WTC11 (cell line): Measurements from ENCODE around the gene ST6GALNAC2. TPM values are rescaled to one million over a fixed set of nuclear protein-coding genes. Genes with fewer than 3 reads are reported as not detected.

ENCODE experiments used
- ATAC-seq: fragments of 200-7000 bp; cut with Tn5 transposase; 2 replicates; pipeline ENCODE4 v1.10.0; 2021; ENCODE audit warnings: mild to moderate bottlenecking, moderate library complexity
- CTCF ChIA-PET: fragments of 300-600 bp; sonication (Branson Sonifier 250); formaldehyde crosslinking; loops from one replicate; lab custom pipeline; 2021; ENCODE audit warnings: antibody characterized with exemption; lab: Charles Lee
- POLR2A ChIA-PET: fragments of 350-600 bp; sonication (Branson Sonifier 250); formaldehyde crosslinking; loops from one replicate; lab custom pipeline; 2021; ENCODE audit warnings: antibody characterized with exemption; lab: Charles Lee
- DNase-seq: peaks from one replicate; pipeline ENCODE4 v3.0.0; 2021; ENCODE audit warnings: low spot score
- H3K27ac Mint-ChIP-seq: 2 replicates; pipeline ENCODE4 v1.8.0; 2021; ENCODE audit warnings: mixed read lengths
- H3K27me3 Mint-ChIP-seq: 2 replicates; pipeline ENCODE4 v1.8.0; 2021; ENCODE audit warnings: low read depth, mild to moderate bottlenecking, moderate library complexity, mixed read lengths
- H3K36me3 Mint-ChIP-seq: 2 replicates; pipeline ENCODE4 v1.8.0; 2021; ENCODE audit warnings: mixed read lengths
- H3K4me1 Mint-ChIP-seq: 2 replicates; pipeline ENCODE4 v1.8.0; 2022; ENCODE audit warnings: mixed read lengths
- H3K4me3 Mint-ChIP-seq: 2 replicates; pipeline ENCODE4 v1.8.0; 2021; ENCODE audit warnings: mild to moderate bottlenecking, moderate library complexity, mixed read lengths
- H3K9me3 Mint-ChIP-seq: 2 replicates; pipeline ENCODE4 v1.8.0; 2021; ENCODE audit warnings: mixed read lengths
- CREM ChIP-seq: sonication (generic); formaldehyde crosslinking; IDR thresholded peaks from 2 replicates; pipeline ENCODE4 v1.8.1; 2022; ENCODE audit warnings: mild to moderate bottlenecking, missing genetic modification reagents, moderate library complexity
- FOXJ3 ChIP-seq: sonication (generic); formaldehyde crosslinking; IDR thresholded peaks from 2 replicates; pipeline ENCODE4 v1.9.0; 2021; ENCODE audit warnings: missing genetic modification reagents, mild to moderate bottlenecking, borderline replicate concordance
- FOXK1 ChIP-seq: sonication (generic); formaldehyde crosslinking; IDR thresholded peaks from 2 replicates; pipeline ENCODE4 v1.8.0; 2022; ENCODE audit warnings: mild to moderate bottlenecking, moderate library complexity, missing genetic modification reagents
- FOXP1 ChIP-seq: sonication (generic); formaldehyde crosslinking; IDR thresholded peaks from 2 replicates; pipeline ENCODE4 v1.8.0; 2022; ENCODE audit warnings: missing genetic modification reagents, mild to moderate bottlenecking, moderate library complexity, borderline replicate concordance
- IRF2 ChIP-seq: sonication (generic); formaldehyde crosslinking; IDR thresholded peaks from 2 replicates; pipeline ENCODE4 v1.8.0; 2022; ENCODE audit warnings: low read depth, missing genetic modification reagents, borderline replicate concordance
- MXD4 ChIP-seq: fragments of 250-450 bp; sonication (Bioruptor Pico); IDR thresholded peaks from 2 replicates; pipeline ENCODE4 v1.8.0; 2021; ENCODE audit warnings: mild to moderate bottlenecking, moderate library complexity, borderline replicate concordance
- MYBL2 ChIP-seq: sonication (generic); formaldehyde crosslinking; IDR thresholded peaks from 2 replicates; pipeline ENCODE4 v1.8.1; 2023; ENCODE audit warnings: mild to moderate bottlenecking, moderate library complexity, missing genetic modification reagents
- NFATC4 ChIP-seq: fragments of 250-450 bp; sonication (Bioruptor Pico); IDR thresholded peaks from 2 replicates; pipeline ENCODE4 v1.9.0; 2021; ENCODE audit warnings: mild to moderate bottlenecking
- RELA ChIP-seq: sonication (generic); formaldehyde crosslinking; IDR thresholded peaks from 2 replicates; pipeline ENCODE4 v1.8.1; 2022; ENCODE audit warnings: missing genetic modification reagents, mild to moderate bottlenecking, borderline replicate concordance
- SOX15 ChIP-seq: fragments of 250-450 bp; sonication (Bioruptor Pico); IDR thresholded peaks from 2 replicates; pipeline ENCODE4 v1.9.0; 2021; ENCODE audit warnings: mild to moderate bottlenecking
- TCF7 ChIP-seq: sonication (generic); formaldehyde crosslinking; IDR thresholded peaks from 2 replicates; pipeline ENCODE4 v1.8.0; 2022; ENCODE audit warnings: mild to moderate bottlenecking, low read depth, missing genetic modification reagents, moderate library complexity
- ZBTB21 ChIP-seq: sonication (generic); formaldehyde crosslinking; IDR thresholded peaks from 2 replicates; pipeline ENCODE4 v1.8.1; 2023; ENCODE audit warnings: mild to moderate bottlenecking, missing genetic modification reagents, borderline replicate concordance
- ZNF138 ChIP-seq: sonication (generic); formaldehyde crosslinking; conservative IDR thresholded peaks from 2 replicates; pipeline ENCODE4 v1.8.1; 2022; ENCODE audit warnings: mild to moderate bottlenecking, moderate library complexity, missing genetic modification reagents
- ZNF219 ChIP-seq: sonication (generic); formaldehyde crosslinking; IDR thresholded peaks from 2 replicates; pipeline ENCODE4 v1.8.0; 2023; ENCODE audit warnings: missing genetic modification reagents, mild to moderate bottlenecking, borderline replicate concordance
- ZNF425 ChIP-seq: fragments of 250-450 bp; sonication (Bioruptor Pico); conservative IDR thresholded peaks from 2 replicates; pipeline ENCODE4 v1.9.0; 2021; ENCODE audit warnings: mild to moderate bottlenecking
- ZNF532 ChIP-seq: fragments of 250-450 bp; sonication (Bioruptor Pico); IDR thresholded peaks from 2 replicates; pipeline ENCODE4 v1.9.0; 2021; ENCODE audit warnings: mild to moderate bottlenecking, borderline replicate concordance
- ZSCAN18 ChIP-seq: fragments of 250-450 bp; sonication (Bioruptor Pico); IDR thresholded peaks from 2 replicates; pipeline ENCODE4 v2.1.2; 2022; ENCODE audit warnings: mild to moderate bottlenecking, moderate library complexity
- total RNA-seq: library from RNA; stranded (reverse); gene quantifications from 3 replicates; pipeline ENCODE4 v1.2.3, GENCODE V29; 2021
- TF ChIP-seq, protein P1 (sequence below): fragments of 250-450 bp; sonication (Bioruptor Pico); IDR thresholded peaks from 2 replicates; pipeline ENCODE4 v1.8.0; 2021; ENCODE audit warnings: mild to moderate bottlenecking
- TF ChIP-seq, protein P2 (sequence below): sonication (generic); formaldehyde crosslinking; IDR thresholded peaks from 2 replicates; pipeline ENCODE4 v1.8.1; 2023; ENCODE audit warnings: mild to moderate bottlenecking, missing genetic modification reagents, moderate library complexity

The ST6GALNAC2 gene
- total RNA-seq, 1 experiment from 2014 or later = not detected

DNA sequence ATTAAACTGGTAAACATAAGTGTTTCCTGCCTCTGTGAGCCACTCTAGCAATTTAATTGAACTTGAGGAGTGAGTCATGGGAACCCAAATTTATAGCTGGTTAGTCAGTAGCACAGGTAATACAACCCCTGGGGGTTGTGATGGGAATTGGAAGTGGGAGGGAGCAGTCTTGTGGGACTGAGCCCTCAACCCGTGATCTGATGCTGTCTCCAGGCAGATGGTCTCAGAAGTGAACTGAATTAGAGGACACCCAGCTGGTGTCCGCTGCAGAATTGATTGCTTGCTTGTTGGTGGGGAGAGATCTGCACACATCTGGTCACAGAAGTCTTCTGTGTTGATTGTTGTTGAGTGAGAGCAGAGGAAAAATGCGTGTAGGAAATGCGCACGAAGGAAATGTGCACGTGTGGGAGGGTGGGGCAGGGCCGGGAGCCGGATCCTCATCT lies 7.7 kb upstream of the ST6GALNAC2 start:
- no peak; the same call in 1 of the 2 replicates for ATAC-seq
- Mint-ChIP-seq H3K4me3 (no peak overlapping the region), H3K9me3 (0 out of 2 replicates have a peak, but pooled peaks cover 3% of the 10 kb centered on the region), H3K4me1 (0 out of 2 replicates have a peak, but pooled peaks cover 2% of the 10 kb centered on the region), H3K27me3 (peaks cover 17% of the 10 kb centered on the region), H3K27ac (no peak overlapping the region), H3K36me3 (no peaks in the 10 kb centered on the region)
- ChIA-PET CTCF (interaction anchor here (0.8 to 2.2 kb wide), 4 partner anchors 8 to 88 kb away, joined by 3 to 9 read pairs (median 5); no protein-coding TSS in a partner anchor), POLR2A (no interaction called here)
- no peak for DNase-seq
- no peak for TF ChIP-seq FOXP1

- H3K36me3 Mint-ChIP-seq = no peaks in the 10 kb centered on the region
- DNase-seq (no peak), ATAC-seq (no peak)
- H3K27ac Mint-ChIP-seq = no peak overlapping the region
- H3K27me3 Mint-ChIP-seq = peaks cover 68% of the 10 kb centered on the region
- H3K9me3 Mint-ChIP-seq = no peaks in the 10 kb centered on the region
- CTCF ChIA-PET = interaction anchor here (0.8 to 1.2 kb wide), 3 partner anchors 36 to 94 kb away, joined by 4 to 6 read pairs (median 4); no protein-coding TSS in a partner anchor
- TF ChIP-seq FOXK1 (CRISPR knock-in tag) (no peak), ZNF219 (no peak), IRF2 (no peak), ZSCAN18 (no peak), ZNF425 (CRISPR knock-in tag) (no peak), FOXJ3 (CRISPR knock-in tag) (no peak), NFATC4 (CRISPR knock-in tag) (no peak), MXD4 (no peak), RELA (CRISPR knock-in tag) (no peak), SOX15 (CRISPR knock-in tag) (no peak), ZBTB21 (no peak), MYBL2 (CRISPR knock-in tag) (no peak), ZNF138 (CRISPR knock-in tag) (no peak), TCF7 (CRISPR knock-in tag) (no peak), ZNF532 (CRISPR knock-in tag) (no peak), CREM (no peak)
- TF ChIP-seq, protein P1, sequence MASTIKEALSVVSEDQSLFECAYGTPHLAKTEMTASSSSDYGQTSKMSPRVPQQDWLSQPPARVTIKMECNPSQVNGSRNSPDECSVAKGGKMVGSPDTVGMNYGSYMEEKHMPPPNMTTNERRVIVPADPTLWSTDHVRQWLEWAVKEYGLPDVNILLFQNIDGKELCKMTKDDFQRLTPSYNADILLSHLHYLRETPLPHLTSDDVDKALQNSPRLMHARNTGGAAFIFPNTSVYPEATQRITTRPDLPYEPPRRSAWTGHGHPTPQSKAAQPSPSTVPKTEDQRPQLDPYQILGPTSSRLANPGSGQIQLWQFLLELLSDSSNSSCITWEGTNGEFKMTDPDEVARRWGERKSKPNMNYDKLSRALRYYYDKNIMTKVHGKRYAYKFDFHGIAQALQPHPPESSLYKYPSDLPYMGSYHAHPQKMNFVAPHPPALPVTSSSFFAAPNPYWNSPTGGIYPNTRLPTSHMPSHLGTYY (CRISPR knock-in tag) = no peak
- TF ChIP-seq, protein P2, sequence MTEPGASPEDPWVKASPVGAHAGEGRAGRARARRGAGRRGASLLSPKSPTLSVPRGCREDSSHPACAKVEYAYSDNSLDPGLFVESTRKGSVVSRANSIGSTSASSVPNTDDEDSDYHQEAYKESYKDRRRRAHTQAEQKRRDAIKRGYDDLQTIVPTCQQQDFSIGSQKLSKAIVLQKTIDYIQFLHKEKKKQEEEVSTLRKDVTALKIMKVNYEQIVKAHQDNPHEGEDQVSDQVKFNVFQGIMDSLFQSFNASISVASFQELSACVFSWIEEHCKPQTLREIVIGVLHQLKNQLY (CRISPR knock-in tag) = no peak
- TF ChIP-seq, all 79 proteins: peak for 0
- no peak overlapping the region for H3K4me3 Mint-ChIP-seq
- H3K4me1 Mint-ChIP-seq = peaks cover 13% of the 10 kb centered on the region
- POLR2A ChIA-PET = interaction anchor here (0.7 kb wide), 1 partner anchor 44 kb away, joined by 3 read pairs; no protein-coding TSS in a partner anchor
These were observed 2.5 kb upstream of the ST6GALNAC2 start for GRCh38 chr17:76588182-76588581.
